Measurements from ENCODE around the gene MYL5. TPM values are rescaled to one million over a fixed set of nuclear protein-coding genes. Genes with fewer than 3 reads are reported as not detected.
"Not testable (repeated sequence)": the region's sequence is repeated elsewhere in the genome, so short reads cannot be mapped to it uniquely, and the experiment has no call there.

The MYL5 gene
- total RNA-seq, 1 donor from 2014 or later = 6.5 TPM

DNA sequence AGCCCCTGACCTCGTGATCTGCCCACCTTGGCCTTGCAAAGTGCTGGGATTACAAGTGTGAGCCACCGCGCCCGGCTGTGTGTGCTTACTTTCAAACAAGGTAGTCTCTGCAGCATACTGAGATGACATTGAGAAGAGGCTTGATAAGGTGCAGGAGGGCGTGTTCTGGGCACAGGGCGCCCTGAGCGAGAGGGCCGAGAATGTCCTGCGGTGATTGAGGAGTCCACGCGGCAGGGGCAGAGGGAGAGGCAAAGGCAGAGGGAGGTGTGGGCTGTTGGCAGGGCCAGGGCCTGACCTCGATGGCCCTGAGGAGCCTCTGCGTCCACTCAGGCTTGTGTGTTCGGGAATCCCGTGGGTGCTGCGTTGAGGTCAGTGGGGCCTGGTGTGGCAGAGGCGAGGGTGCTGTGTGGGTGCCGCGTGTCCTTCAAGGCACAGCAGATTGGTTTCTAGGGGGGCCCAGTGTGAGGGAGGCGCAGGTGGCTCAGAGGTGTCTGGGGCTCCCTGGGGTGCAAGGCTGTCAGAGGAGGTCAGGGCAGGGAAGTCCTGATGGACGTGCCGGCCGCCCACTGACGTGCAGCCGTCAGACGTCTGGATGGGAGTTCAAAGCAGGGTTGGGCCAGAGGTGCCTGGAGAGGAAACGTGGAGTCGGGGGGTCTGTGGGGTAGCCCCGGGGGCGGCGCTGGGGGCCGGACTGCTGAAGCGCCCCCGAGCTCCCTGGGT, 43.4 kb downstream of the MYL5 start:
- no peak for DNase-seq (ENCODE audit: low spot score)
- intact Hi-C loops (cut with DNase I) = no loop called here

DNA sequence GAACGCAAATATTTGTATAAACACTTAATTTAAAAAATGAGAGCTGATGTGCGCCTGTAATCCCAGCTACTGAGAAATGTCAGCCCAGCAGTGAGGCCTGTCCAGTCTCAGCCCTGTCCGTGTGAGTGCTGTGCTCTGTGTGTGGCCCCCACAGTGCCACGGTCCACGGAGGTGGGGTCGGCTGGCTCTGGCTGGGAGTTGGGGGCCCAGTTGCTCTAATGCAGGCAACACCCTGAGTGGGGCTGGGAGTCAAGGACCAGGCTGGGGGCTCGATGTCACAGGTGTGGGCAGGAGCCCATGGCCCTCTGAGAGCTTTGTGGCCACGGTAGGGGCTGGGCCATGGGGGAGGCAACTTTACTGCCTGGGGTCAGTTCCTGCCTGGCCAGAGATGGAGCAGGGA, 44.1 kb downstream of the MYL5 start:
- DNase-seq (ENCODE audit: low spot score) = no peak
- intact Hi-C loops (cut with DNase I) = no loop called here

DNA sequence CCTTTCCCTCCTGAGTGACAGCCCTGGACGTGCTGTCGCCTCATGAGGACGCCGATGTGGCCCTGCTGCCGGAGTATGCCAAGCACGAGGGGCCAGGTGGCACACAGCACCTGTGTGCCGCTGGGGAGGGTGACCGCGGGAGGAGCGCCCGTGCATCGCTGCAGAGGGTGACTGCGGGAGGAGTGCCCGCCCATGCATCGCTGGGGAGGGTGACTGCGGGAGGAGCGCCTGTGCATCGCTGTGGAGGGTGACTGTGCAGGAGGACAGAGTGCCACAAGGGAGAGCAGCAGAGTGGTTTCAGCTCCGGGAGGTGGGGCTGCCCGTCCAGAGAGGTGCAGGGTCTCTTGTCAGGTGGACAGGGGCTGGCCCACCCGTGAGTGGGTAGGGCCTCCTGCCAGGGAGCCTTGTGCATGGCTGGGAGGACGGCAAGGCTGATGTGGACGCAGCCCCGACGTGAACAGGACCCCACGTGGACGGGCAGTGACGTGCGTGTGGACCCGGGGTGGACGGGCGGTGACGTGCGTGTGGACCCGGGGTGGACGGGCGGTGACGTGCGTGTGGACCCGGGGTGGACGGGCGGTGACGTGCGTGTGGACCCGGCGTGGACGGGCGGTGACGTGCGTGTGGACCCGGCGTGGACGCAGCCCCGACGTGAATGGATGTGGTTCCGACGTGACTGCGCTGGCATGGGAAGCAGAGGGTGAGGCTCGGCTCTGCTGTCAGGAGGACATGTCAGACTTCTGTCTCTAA, 45.9 kb downstream of the MYL5 start:
- DNase-seq (ENCODE audit: low spot score) = no peak
- intact Hi-C loops (cut with DNase I) = no loop called here

DNA sequence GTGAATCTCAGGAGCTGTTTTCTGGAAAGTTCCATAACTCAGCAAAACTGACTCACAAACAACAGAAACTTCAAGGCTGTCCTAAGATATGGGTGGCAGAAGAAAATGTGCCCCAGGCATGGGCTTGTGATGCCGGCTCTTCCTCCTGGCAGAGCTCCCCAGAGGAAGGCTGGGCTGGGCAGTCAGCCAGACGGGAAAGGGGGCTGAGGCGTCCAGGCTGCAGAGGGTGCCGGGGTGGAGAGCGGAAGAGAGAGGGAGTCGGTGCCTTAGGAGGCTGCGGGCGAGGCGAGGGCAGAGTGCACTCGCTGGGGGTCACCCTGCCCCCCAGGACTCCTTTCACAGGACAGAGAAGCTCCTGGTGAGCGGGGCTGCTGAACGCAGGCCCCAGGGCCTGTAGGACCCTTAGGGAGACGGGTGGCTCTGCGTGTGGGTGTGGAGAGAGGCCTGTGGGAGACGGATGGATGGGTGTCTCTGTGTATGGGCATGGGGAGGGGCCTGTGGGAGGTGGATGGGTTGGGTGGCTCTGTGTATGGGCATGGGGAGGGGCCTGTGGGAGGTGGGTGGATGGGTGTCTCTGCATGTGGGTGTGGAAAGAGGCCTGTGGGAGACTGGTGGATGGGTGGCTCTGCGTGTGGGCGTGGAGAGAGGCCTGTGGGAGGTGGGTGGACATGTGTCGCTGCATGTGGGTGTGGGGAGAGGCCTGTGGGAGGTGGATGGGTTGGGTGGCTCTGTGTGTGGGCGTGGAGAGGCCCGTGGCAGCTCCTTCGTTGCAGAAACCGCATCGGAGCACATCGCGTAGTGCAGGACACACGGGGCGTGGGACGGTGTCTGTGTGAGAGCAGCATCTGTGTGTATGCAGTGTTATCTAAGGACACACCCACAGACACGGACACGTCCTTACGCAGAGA, 47.2 kb downstream of the MYL5 start:
- intact Hi-C loops (cut with DNase I) = no loop called here
- no peak for DNase-seq (ENCODE audit: low spot score)

DNA sequence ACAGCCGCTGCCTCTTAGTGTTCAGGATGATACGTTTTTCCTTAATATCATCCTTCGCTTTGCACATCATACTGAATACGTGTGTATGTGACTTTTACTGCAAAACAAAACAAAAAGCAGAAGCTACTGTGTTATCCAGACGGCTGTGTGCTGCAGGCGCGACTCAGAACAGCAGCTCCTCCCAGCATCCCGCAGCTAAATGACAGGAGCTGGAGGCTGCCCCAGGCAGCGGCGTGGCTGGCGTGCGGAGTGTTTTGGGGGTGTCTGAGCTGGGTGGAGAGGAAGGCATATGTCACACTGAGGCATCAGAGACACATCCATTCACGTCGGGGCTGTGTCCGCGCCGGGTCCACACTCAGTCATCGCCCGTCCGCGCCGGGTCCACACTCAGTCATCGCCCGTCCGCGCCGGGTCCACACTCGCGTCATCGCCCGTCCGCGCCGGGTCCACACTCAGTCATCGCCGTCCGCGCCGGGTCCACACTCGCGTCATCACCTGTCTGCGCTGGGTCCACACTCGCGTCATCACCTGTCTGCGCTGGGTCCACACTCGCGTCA, 47.9 kb downstream of the MYL5 start:
- DNase-seq (ENCODE audit: low spot score) = no peak
- intact Hi-C loops (cut with DNase I) = no loop called here

DNA sequence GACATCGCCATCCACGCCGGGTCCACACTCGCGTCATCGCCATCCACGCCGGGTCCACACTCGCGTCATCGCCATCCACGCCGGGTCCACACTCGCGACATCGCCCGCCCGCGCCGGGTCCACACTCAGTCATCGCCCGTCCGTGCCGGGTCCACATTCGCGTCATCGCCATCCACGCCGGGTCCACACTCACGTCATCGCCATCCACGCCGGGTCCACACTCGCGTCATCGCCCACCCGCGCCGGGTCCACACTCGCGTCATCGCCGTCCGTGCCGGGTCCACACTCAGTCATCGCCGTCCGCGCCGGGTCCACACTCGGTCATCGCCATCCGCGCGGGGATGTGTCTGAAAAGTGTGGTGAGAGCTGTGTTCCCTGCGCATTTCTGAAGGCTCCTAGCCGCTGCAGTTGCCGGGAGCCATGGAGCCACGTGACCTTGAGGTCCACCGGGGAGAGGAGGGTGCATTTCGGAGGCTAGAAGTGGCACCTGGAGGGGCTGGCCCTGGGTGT, 48.6 kb downstream of the MYL5 start:
- DNase-seq (ENCODE audit: low spot score) = no peak
- intact Hi-C loops (cut with DNase I) = no loop called here

DNA sequence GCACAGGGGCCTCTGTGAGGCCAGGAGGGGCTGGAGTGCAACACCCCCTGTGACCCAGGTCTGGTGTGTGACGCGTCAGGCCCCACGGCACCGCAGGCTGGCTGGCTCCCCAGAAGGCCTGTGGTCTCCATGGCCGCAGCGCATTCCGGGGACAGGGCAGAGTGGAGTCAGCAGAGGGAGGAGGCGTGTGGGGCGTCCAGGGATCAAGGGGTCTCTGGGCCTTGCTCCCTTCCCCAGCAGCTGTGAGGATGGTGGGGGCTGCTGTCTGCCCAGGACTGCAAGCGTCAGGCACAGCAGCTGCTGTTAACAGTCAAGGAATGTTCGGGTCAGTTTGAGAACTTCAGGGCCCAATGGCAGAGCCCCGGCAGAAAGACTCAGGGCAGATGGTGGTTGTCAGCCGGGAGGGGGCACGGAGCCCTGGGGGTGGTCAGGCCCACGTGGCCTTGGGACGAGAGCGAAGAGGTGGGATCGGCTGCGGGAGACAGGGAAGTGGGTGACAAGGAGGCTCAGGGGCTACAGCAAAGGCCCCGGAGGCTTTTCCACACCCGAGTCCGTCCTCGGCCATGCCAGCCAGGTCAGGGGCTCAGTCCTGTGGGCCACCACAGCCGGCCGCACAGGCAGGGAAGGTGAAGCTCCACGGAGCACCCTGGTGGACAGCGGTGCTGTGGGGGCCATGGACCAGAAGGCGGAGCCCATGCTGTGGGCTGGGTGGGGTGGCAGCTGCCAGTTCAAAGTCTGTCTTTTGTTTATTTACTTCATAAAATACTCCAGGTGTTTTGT, 49.6 kb downstream of the MYL5 start:
- no peak for DNase-seq (ENCODE audit: low spot score)
- intact Hi-C loops (cut with DNase I) = no loop called here

DNA sequence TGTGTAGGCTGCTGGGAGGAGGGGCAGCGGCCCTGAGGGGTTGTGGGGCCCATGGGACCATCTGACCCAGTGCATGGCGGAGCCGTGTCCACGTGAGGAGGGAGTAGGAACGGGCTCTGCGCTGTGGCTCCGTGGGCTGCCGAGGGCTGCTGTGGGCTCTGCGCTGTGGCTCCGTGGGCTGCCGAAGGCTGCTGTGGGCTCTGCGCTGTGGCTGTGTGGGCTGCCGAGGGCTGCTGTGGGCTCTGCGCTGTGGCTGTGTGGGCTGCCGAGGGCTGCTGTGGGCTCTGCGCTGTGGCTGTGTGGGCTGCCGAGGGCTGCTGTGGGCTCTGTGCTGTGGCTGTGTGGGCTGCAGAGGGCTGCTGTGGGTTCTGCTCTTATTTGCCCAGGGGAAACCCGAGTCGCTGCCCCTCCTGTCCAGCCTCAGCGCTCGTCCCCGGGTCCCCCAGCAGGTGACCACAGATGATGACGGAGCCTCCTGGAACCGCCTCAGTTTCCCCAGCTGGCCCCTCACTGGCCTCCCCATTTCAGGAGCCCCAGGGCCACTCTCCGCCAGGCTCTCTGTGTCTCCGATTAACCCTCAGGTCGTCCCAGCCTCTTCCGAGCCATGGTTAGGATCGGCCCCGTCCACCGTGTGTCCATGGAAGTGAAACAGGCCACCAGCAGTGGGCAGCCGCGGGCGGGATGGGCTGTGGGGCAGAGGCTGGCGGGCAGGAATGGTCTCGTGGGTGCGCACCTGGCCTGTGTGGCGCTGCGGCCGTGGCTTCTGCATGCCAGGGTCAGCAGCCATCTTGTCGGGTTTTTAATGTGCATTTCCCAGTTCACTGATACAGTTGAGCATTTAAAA, 51.3 kb downstream of the MYL5 start:
- no peak for DNase-seq (ENCODE audit: low spot score)
- intact Hi-C loops (cut with DNase I) = no loop called here

DNA sequence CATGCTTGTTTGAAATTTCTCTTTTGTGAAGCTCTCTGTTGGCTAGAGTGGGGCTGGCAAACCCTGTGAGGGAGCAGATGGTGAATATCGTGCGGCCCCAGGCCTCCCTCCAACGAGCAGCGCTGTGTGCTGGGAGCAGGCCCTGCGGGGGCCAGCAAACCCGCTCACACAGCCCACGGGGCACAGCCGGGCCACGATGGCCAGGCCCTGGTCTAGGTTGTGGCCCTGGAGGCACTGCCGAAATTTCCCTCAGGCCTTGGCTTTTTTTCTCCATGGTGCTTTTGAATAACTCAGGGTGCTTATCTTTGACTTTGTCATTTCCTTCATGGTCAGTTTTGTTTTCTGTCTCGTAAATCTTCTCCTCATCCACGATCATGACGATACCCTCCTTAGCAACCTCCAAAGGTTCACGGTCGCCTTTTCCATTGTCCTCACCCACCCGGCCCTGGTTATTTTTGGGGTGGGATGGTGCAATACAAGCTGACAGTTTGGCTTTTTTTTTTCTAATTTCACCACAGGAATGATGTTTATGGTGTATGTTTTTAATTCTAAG, 52.0 kb downstream of the MYL5 start:
- intact Hi-C loops (cut with DNase I) = no loop called here
- no peak for DNase-seq (ENCODE audit: low spot score)

DNA sequence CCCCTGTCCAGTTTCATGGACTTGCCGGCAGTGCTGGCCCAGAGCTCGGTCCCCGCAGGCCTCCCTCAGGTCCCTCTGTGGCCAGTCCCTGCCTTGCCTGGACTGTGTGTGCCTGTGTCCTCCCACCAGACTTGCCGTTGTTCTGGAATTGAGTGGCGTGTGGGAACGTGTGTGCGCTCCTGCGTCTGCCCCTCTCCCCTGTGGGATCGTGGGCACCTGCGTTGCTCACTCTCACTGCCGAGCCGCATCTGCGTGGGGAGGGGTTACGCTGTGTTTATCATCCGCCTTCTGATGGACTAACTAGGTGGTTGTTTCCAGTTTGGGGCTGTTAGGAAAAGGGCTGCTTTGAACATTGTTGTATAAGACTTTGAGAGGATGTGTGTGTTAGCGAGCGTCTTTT, 52.5 kb downstream of the MYL5 start:
- no peak for DNase-seq (ENCODE audit: low spot score)

DNA sequence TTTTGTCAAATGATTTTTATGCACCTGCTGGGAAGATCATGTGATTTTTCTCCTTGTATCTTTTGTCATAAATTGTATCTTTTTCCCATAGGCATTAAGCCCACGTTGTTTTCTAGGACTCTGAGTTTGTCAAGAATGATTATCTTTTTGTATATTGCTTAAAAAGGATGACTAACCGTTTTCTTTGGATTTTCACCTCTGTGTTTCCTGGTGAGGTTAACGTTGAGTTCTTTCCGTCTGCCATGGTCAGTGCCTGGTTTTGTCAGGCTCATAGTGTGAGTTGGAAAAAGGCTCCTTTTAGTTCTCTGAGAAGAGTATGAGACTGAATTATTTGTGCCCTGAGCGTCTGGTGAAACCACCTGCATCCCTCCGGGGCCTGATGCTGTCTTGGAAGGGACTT, 53.2 kb downstream of the MYL5 start:
- intact Hi-C loops (cut with DNase I) = no loop called here
- DNase-seq (ENCODE audit: low spot score) = no peak

More for the DNA sequence above, 52.5 kb downstream of the MYL5 start:
- intact Hi-C loops (cut with DNase I) = no loop called here

DNA sequence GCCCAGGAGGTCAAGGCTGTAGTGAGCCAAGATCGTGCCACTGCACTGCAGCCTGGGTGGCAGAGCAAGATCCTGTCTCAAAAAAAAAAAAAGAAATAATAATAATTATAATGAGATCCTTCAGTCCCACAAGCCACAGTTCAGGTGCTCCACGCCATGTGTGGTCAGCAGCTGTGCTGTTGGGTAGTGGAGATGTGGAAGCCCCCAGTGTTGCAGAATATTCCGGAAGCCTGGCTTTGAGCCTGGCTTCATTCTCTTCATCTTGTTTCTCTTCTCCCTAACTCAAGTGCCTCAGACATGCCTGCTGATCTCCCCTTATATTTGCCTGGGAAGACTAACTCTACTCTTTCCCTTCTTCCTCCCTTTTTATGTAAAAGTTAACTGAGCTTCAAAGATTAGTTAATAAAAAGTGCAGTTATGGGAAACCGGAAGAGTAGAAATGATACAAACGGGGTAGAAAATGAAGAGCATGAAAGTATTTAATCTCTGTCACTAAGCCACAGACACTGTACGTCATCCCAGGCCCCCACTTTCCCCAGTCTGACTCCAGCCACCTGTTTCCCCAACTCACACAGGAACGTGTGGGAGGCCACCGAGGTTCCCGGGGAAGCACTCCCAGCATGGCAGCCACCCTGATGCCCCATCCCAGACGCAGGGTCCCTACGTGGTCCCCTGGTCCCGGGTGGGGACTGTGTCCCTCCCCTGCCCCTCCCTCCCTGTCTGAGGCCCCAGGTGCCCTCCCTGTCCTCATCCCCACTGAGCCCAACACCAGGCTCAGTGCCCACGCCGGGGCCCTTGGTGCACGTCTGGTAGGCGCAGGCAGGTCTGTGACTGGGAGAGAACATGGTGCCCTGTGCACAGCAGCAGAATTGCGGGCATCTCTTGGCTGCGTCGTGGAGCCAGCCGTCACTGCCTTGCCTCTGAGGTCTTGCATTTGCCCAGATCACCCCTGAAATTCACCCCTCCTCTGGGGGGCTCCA, 55.3 kb downstream of the MYL5 start:
- DNase-seq (ENCODE audit: low spot score) = no peak
- intact Hi-C loops (cut with DNase I) = no loop called here

DNA sequence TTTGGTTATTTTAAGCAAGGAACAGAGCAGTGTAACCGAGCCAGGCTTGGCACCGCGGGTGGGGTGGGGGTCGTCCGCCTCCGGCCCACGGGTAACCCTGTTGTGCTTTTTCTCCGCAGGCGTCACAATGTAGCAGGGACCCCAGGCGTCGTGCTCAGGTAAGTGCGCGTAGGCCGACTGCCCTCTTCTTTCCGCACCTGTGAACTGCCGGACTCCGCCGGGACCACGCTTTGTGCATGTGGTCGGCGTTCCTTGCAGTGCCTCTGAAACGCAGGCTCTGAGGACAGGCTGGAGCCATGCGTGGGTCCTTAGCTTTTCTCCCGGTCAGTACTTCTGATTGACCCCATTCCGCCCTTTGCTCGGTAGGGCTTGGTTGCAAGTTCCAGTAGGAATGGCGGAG, 56.2 kb downstream of the MYL5 start:
- intact Hi-C loops (cut with DNase I) = no loop called here
- no peak for DNase-seq (ENCODE audit: low spot score)

DNA sequence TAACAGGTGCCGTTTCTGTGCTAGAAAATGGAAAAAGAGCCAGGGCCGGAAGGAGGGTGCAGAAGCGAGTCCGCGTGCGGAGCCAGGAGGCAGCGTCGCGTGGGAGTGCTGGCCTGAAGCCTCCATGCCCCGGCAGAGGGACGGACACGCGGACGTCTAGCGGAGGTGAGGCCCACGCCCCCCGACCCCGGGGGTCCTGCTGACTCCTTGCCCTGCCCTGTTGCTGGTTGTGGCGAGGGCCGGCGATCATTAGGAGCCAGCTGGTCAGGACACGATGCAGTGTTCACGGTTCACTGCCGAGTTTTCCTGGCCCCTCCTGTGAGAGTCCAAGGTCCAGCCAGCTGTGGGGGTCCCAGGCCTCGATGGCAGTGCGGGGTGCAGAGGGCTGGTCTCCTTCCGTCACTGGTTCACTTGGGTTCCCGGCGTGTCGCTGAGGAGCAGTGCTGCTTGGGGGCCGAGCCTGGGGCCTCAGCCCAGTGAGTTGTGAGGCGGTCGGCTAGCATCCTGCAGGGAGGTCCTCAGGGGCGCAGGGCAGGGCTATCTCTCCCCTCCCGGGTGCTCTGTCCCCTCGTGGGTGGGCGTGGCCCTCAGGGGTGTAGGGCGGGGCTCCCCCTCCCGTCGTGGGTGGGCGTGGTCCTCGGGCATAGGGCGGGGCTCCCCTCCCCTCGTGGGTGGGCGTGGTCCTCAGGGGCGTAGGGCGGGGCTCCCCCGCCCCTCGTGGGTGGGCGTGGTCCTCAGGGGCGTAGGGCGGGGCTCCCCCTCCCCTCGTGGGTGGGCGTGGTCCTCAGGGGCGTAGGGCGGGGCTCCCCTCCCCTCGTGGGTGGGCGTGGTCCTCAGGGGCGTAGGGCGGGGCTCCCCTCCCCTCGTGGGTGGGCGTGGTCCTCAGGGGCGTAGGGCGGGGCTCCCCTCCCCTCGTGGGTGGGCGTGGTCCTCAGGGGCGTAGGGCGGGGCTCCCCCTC, 56.9 kb downstream of the MYL5 start:
- intact Hi-C loops (cut with DNase I); DNase-seq (ENCODE audit: low spot score): not testable (repeated sequence)
